Fibroblast of lung (primary cell): ENCODE results near the gene CD109.

Experiments
- CTCF ChIP-seq, 2 donors: IDR thresholded peaks in 1 of 2; conservative IDR thresholded peaks in 1 of 2; 1 replicate in 1 of 2; 2 replicates in 1 of 2; pipeline ENCODE4 v1.5.1; 2011 to 2012; ENCODE audit warnings: low read length in 2 of 2, control low read depth in 1 of 2, inconsistent platforms in 1 of 2, low read depth in 1 of 2, mild to moderate bottlenecking in 1 of 2
- EZH2 ChIP-seq: IDR thresholded peaks from 2 replicates; pipeline ENCODE4 v1.5.1; 2012; ENCODE audit warnings: low read length, control low read depth, mild to moderate bottlenecking; ENCODE audit errors: missing control alignments

- TF ChIP-seq CTCF (conservative IDR thresholded peaks at IDR 0.05 in 1 of 2, IDR thresholded peaks at IDR 0.05 in 1 of 2; ENCODE audit: low read depth in 1 of 2, low read length in 2 of 2) (no peak), EZH2 (no peak)
Observed at GRCh38 chr6:73731285-73731684, 35.3 kb downstream of the CD109 start.
